ENCODE measurements around the gene GJA1.

DNA sequence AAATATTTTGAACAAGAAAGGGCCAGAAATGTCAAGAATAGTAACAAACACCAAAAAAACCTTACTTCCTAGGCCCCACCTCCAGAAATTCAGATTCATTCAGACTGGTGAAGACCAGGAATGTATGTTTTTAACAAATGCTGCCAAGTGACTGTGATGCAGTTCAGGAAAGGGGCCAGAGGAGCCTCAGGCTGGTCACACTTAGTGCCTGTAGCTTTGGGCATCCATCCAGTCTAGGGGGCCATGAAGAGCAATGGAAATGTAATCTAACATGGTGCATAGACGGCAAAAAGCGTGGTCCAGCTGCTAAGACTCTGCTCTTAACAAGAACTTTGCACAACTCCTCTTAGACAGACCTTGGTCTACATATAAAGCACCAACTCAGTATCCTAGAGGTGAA lies 7.1 kb downstream of the GJA1 start:
- TF ChIP-seq CTCF (conservative IDR thresholded peaks at IDR 0.05; ENCODE audit: low read depth, low read length) (no peak), EZH2 (IDR thresholded peaks at IDR 0.05; ENCODE audit: low read length, unreplicated experiment) (no peak), EZH2phosphoT487 (IDR thresholded peaks at IDR 0.05; ENCODE audit: borderline replicate concordance, low read length) (no peak)

All from PC-3 (cell line).